ENCODE results near the gene CEP170B. TPM values are rescaled to one million over a fixed set of nuclear protein-coding genes. Genes with fewer than 3 reads are reported as not detected.
"Not testable (repeated sequence)": the region's sequence is repeated elsewhere in the genome, so short reads cannot be mapped to it uniquely, and the experiment has no call there.

Gene CEP170B
- total and polyA plus RNA-seq, 2 donors (not counting 1 experiment from before 2014, with no cell fraction given): 4.0 to 13.9 TPM

DNA sequence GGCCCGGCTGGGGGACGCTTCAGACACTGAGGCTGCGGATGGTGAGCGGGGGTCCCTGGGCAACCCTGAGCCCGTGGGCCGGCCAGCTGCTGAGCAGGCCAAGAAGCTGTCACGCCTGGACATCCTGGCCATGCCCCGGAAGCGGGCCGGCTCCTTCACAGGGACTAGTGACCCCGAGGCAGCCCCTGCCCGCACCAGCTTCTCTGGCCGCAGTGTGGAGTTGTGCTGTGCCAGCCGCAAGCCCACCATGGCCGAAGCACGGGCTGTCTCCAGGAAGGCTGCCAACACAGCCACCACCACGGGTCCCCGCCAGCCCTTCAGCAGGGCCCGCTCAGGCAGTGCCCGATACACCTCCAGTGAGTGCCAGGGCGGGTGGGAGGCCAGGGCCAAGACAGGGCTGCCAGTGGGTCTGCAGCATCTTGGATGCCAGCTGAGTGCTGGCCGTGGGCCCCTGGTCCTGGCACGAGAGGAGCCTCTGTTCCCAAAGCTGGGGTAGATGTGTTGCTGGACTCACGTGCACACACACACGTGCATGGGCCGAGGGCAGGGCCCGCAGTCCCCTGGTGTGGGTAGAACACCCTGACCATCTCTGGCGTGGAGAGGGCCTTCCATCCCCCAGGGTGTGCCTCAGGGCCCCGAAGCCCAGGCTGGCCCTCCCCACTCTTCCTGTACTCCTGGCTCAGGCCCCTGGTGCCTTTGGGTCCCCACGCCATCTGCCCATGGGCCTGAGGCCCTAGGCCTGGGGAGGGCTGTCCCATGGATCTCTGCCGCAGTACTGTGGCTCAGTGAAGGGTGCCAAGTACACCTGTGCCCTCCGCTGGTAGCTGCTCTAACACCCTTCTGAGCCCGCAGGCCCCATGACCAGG is 22.8 kb downstream of the CEP170B start:
- no peaks in the 10 kb centered on the region for H4K20me1 ChIP-seq (ENCODE audit: control insufficient read depth, extremely low read depth, insufficient read depth, low read length)
- no peak overlapping the region for H3K4me3 ChIP-seq (replicated peaks in 1 of 4; ENCODE audit: control extremely low read depth in 1 of 4, insufficient read depth in 1 of 4, low read depth in 3 of 4, low read length in 4 of 4)
- no peak overlapping the region for H3K9ac ChIP-seq (ENCODE audit: insufficient read depth, low read length)
- no peaks in the 10 kb centered on the region for H3K4me1 ChIP-seq (ENCODE audit: control insufficient read depth, extremely low read depth, insufficient read depth, low read length)
- H3K9me3 ChIP-seq (ENCODE audit: control insufficient read depth, insufficient read depth, low read depth, low read length): no peaks in the 10 kb centered on the region
- peaks cover 18% of the 10 kb centered on the region for H3K36me3 ChIP-seq (ENCODE audit: control insufficient read depth, insufficient read depth, low read length)
- no peak for DNase-seq (ENCODE audit: low read depth in 2 of 2)
- no peak overlapping the region for H3K4me2 ChIP-seq (ENCODE audit: extremely low read depth, insufficient read depth, low read length)
- TF ChIP-seq, protein P1, sequence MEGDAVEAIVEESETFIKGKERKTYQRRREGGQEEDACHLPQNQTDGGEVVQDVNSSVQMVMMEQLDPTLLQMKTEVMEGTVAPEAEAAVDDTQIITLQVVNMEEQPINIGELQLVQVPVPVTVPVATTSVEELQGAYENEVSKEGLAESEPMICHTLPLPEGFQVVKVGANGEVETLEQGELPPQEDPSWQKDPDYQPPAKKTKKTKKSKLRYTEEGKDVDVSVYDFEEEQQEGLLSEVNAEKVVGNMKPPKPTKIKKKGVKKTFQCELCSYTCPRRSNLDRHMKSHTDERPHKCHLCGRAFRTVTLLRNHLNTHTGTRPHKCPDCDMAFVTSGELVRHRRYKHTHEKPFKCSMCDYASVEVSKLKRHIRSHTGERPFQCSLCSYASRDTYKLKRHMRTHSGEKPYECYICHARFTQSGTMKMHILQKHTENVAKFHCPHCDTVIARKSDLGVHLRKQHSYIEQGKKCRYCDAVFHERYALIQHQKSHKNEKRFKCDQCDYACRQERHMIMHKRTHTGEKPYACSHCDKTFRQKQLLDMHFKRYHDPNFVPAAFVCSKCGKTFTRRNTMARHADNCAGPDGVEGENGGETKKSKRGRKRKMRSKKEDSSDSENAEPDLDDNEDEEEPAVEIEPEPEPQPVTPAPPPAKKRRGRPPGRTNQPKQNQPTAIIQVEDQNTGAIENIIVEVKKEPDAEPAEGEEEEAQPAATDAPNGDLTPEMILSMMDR (conservative IDR thresholded peaks at IDR 0.05 in 1 of 2, IDR thresholded peaks at IDR 0.05 in 1 of 2; ENCODE audit: low read depth in 1 of 2, low read length in 2 of 2): no peak
- no peak for TF ChIP-seq EZH2 (IDR thresholded peaks at IDR 0.05; ENCODE audit: low read length, missing control alignments)
- no peak overlapping the region for H3K27ac ChIP-seq (ENCODE audit: insufficient read depth, low read length)
- no peaks in the 10 kb centered on the region for H3K27me3 ChIP-seq (ENCODE audit: control insufficient read depth, insufficient read depth, low read length)
- no peak overlapping the region for H2AFZ ChIP-seq (ENCODE audit: low read length)
- no peaks in the 10 kb centered on the region for H3K79me2 ChIP-seq (ENCODE audit: control insufficient read depth, insufficient read depth, low read length)

DNA sequence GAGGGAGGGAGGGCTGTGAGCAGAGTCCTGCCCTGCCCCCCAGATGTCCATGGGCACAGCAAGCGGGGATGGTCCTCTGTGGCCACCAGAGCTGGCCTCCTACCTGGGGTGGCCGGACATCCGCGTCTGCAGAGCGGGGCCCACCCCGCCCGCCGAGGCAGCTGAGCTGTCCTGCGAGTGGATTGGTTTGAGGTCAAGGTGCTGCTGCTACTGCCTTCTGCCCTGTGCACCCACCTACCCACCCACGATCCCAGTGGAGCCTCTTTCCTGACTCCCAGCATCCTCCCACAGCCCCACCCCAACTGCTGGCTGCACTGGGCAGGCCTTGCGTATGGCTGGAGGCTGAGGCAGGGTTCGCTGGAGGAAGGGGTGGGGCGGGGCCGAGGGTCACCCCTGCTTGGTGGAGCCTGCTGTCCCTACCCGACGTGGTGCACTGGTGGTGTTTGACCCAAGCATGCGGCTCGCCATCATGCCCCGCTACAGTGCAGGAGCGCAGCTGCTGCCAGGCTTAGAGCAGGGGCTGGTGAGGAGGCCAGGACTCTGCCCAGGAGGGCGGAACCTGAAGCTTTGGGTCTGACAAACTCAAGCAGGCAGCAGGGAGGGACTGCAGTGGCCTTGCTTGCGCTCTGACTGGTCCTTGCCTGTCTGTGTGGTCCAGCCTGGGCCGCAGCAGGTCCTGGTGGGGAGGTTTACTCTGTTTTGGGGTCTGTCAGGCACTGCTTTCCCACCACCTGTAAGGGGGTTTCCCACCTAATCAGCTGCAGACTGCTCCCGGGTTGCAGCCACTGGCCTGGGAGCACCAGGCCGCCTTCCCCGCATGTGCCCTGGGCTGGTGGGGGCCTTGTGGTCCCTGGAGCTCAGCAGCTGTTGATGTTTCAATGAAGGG is 23.7 kb downstream of the CEP170B start:
- no peaks in the 10 kb centered on the region for H4K20me1 ChIP-seq (ENCODE audit: control insufficient read depth, extremely low read depth, insufficient read depth, low read length)
- no peak overlapping the region for H3K4me2 ChIP-seq (ENCODE audit: extremely low read depth, insufficient read depth, low read length)
- TF ChIP-seq, protein P1 (conservative IDR thresholded peaks at IDR 0.05 in 1 of 2, IDR thresholded peaks at IDR 0.05 in 1 of 2; ENCODE audit: low read depth in 1 of 2, low read length in 2 of 2): no peak
- no peak for TF ChIP-seq EZH2 (IDR thresholded peaks at IDR 0.05; ENCODE audit: low read length, missing control alignments)
- DNase-seq (ENCODE audit: low read depth in 2 of 2): no peak
- no peak overlapping the region for H3K9ac ChIP-seq (ENCODE audit: insufficient read depth, low read length)
- no peaks in the 10 kb centered on the region for H3K79me2 ChIP-seq (ENCODE audit: control insufficient read depth, insufficient read depth, low read length)
- H3K9me3 ChIP-seq (ENCODE audit: control insufficient read depth, insufficient read depth, low read depth, low read length): no peaks in the 10 kb centered on the region
- no peak overlapping the region for H3K4me3 ChIP-seq (replicated peaks in 1 of 4; ENCODE audit: control extremely low read depth in 1 of 4, insufficient read depth in 1 of 4, low read depth in 3 of 4, low read length in 4 of 4)
- H3K4me1 ChIP-seq (ENCODE audit: control insufficient read depth, extremely low read depth, insufficient read depth, low read length): no peaks in the 10 kb centered on the region
- H2AFZ ChIP-seq (ENCODE audit: low read length): no peak overlapping the region
- no peaks in the 10 kb centered on the region for H3K27me3 ChIP-seq (ENCODE audit: control insufficient read depth, insufficient read depth, low read length)
- H3K36me3 ChIP-seq (ENCODE audit: control insufficient read depth, insufficient read depth, low read length): peaks cover 13% of the 10 kb centered on the region
- no peak overlapping the region for H3K27ac ChIP-seq (ENCODE audit: insufficient read depth, low read length)

DNA sequence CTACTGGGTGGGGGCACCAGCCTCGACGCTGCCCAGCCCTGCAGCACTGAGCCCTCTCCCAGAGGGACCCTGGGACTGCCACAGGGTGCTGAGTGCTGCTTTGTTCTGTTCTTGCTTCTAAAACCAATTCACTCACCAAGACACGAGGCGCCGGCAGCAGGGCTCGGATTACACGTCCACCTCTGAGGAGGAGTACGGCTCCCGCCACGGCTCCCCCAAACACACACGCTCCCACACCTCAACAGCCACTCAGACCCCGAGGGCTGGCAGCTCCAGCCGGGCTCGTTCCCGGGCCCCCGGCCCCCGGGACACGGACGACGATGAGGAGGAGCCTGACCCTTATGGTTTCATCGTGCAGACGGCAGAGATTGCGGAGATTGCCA is 24.3 kb downstream of the CEP170B start:
- Histone ChIP-seq H3K36me3 (ENCODE audit: control insufficient read depth, insufficient read depth, low read length) (peaks cover 13% of the 10 kb centered on the region), H3K4me1 (ENCODE audit: control insufficient read depth, extremely low read depth, insufficient read depth, low read length) (no peaks in the 10 kb centered on the region), H3K9me3 (ENCODE audit: control insufficient read depth, insufficient read depth, low read depth, low read length) (no peaks in the 10 kb centered on the region), H3K27ac (ENCODE audit: insufficient read depth, low read length) (no peak overlapping the region), H3K9ac (ENCODE audit: insufficient read depth, low read length) (no peak overlapping the region), H3K4me2 (ENCODE audit: extremely low read depth, insufficient read depth, low read length) (no peak overlapping the region), H3K27me3 (ENCODE audit: control insufficient read depth, insufficient read depth, low read length) (no peaks in the 10 kb centered on the region), H2AFZ (ENCODE audit: low read length) (no peak overlapping the region), H4K20me1 (ENCODE audit: control insufficient read depth, extremely low read depth, insufficient read depth, low read length) (no peaks in the 10 kb centered on the region), H3K79me2 (ENCODE audit: control insufficient read depth, insufficient read depth, low read length) (no peaks in the 10 kb centered on the region), H3K4me3 (replicated peaks in 1 of 4; ENCODE audit: control extremely low read depth in 1 of 4, insufficient read depth in 1 of 4, low read depth in 3 of 4, low read length in 4 of 4) (no peak overlapping the region)
- no peak for DNase-seq (ENCODE audit: low read depth in 2 of 2)
- TF ChIP-seq, protein P1 (conservative IDR thresholded peaks at IDR 0.05 in 1 of 2, IDR thresholded peaks at IDR 0.05 in 1 of 2; ENCODE audit: low read depth in 1 of 2, low read length in 2 of 2): no peak
- TF ChIP-seq EZH2 (IDR thresholded peaks at IDR 0.05; ENCODE audit: low read length, missing control alignments): no peak

DNA sequence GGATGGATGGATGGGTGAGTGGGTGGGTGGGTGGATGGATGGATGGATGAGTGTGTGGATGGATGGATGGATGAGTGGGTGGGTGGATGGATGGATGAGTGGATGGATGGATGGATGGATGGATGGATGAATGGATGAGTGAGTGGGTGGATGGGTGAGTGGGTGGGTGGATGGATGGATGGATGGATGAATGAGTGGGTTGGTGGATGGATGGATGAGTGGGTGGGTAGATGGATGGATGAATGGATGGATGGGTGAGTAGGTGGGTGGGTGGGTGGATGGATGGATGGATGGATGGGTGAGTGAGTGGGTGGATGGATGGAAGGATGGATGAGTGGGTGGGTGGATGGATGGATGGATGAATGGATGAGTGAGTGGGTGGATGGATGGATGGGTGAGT is 25.2 kb downstream of the CEP170B start:
- not testable (repeated sequence) for H3K27ac ChIP-seq (ENCODE audit: insufficient read depth, low read length); H3K9ac ChIP-seq (ENCODE audit: insufficient read depth, low read length); H4K20me1 ChIP-seq (ENCODE audit: control insufficient read depth, extremely low read depth, insufficient read depth, low read length); H3K9me3 ChIP-seq (ENCODE audit: control insufficient read depth, insufficient read depth, low read depth, low read length); DNase-seq (ENCODE audit: low read depth in 2 of 2); H3K4me2 ChIP-seq (ENCODE audit: extremely low read depth, insufficient read depth, low read length); H3K27me3 ChIP-seq (ENCODE audit: control insufficient read depth, insufficient read depth, low read length); H2AFZ ChIP-seq (ENCODE audit: low read length); H3K79me2 ChIP-seq (ENCODE audit: control insufficient read depth, insufficient read depth, low read length); H3K4me1 ChIP-seq (ENCODE audit: control insufficient read depth, extremely low read depth, insufficient read depth, low read length); H3K4me3 ChIP-seq (replicated peaks in 1 of 4; ENCODE audit: control extremely low read depth in 1 of 4, insufficient read depth in 1 of 4, low read depth in 3 of 4, low read length in 4 of 4)
- H3K36me3 ChIP-seq (ENCODE audit: control insufficient read depth, insufficient read depth, low read length): peaks cover 16% of the 10 kb centered on the region

Data from fibroblast of lung (primary cell).